ENCODE results near the gene CHST14.

CHST14 gene

GRCh38 chr15:40470423-40471104, at the start of gene CHST14:
CHST14 (plus strand) TSS chr15:40470984; CDS start chr15:40471214, 230 bp downstream.
- peak; percentile 42 for DNase-seq

- peak; percentile 84 for DNase-seq
Observed at GRCh38 chr15:40421246-40422157, 49.3 kb upstream of the CHST14 start.

GRCh38 chr15:40424483-40425115, 46.2 kb upstream of the CHST14 start:
- DNase-seq = no peak

- no peak for DNase-seq
Observed at GRCh38 chr15:40425681-40426080, 45.1 kb upstream of the CHST14 start.

- DNase-seq = no peak
Observed at GRCh38 chr15:40427188-40427587, 43.6 kb upstream of the CHST14 start.

GRCh38 chr15:40428185-40428584, 42.6 kb upstream of the CHST14 start:
- no peak for DNase-seq

- no peak for DNase-seq
Observed at GRCh38 chr15:40429068-40429710, 41.6 kb upstream of the CHST14 start.

- DNase-seq = no peak
Observed at GRCh38 chr15:40430271-40430805, 40.4 kb upstream of the CHST14 start.

GRCh38 chr15:40435023-40435709, 35.6 kb upstream of the CHST14 start:
- DNase-seq = no peak

- DNase-seq = no peak
Observed at GRCh38 chr15:40435710-40436089, 35.1 kb upstream of the CHST14 start.

- no peak for DNase-seq
Observed at GRCh38 chr15:40436116-40436891, 34.5 kb upstream of the CHST14 start.

- no peak for DNase-seq
Observed at GRCh38 chr15:40436892-40437751, 33.7 kb upstream of the CHST14 start.

- no peak for DNase-seq
Observed at GRCh38 chr15:40437752-40438687, 32.8 kb upstream of the CHST14 start.

- no peak for DNase-seq
Observed at GRCh38 chr15:40438712-40439111, 32.1 kb upstream of the CHST14 start.

GRCh38 chr15:40439461-40439959, 31.3 kb upstream of the CHST14 start:
- no peak for DNase-seq

- DNase-seq = peak; percentile 44
Observed at GRCh38 chr15:40439960-40440742, 30.6 kb upstream of the CHST14 start.

- peak; percentile 97 for DNase-seq
Observed at GRCh38 chr15:40440743-40441564, 29.8 kb upstream of the CHST14 start, which contains the start of gene BAHD1. BAHD1 (plus strand) TSS chr15:40440953; CDS start chr15:40458465, 17,512 bp downstream.
